GM12891 (cell line): Measurements from ENCODE around the gene MTHFSD.

Source experiments
- DNase-seq: peaks from one replicate; pipeline ENCODE4 v3.0.0; 2011; ENCODE audit warnings: low spot score; ENCODE audit not compliant: insufficient read length
- FAIRE-seq: peaks from 2 replicates; lab custom pipeline; 2011; peaks lifted over from hg19 to GRCh38; lab: Jason Lieb, UNC
- PAX5 ChIP-seq: IDR thresholded peaks from 2 replicates; pipeline ENCODE4 v1.6.1; 2011; ENCODE audit warnings: low read length, moderate library complexity, mild to moderate bottlenecking; ENCODE audit not compliant: insufficient read depth, severe bottlenecking
- POLR2A ChIP-seq: IDR thresholded peaks from 2 replicates; pipeline ENCODE4 v1.6.1; 2011; ENCODE audit warnings: low read depth, low read length, control low read depth
- POLR2AphosphoS5 ChIP-seq: IDR thresholded peaks from 2 replicates; pipeline ENCODE4 v1.6.1; 2011; ENCODE audit warnings: low read depth, low read length, control low read depth
- POU2F2 ChIP-seq: IDR thresholded peaks from 2 replicates; pipeline ENCODE4 v1.6.1; 2011; ENCODE audit warnings: low read depth, mild to moderate bottlenecking, control low read depth, low read length, moderate library complexity
- SPI1 ChIP-seq: IDR thresholded peaks from 2 replicates; pipeline ENCODE4 v1.6.1; 2011; ENCODE audit warnings: low read depth, low read length, control low read depth
- TAF1 ChIP-seq: IDR thresholded peaks from 2 replicates; pipeline ENCODE4 v1.6.1; 2011; ENCODE audit warnings: low read depth, low read length, control low read depth

MTHFSD gene

DNA sequence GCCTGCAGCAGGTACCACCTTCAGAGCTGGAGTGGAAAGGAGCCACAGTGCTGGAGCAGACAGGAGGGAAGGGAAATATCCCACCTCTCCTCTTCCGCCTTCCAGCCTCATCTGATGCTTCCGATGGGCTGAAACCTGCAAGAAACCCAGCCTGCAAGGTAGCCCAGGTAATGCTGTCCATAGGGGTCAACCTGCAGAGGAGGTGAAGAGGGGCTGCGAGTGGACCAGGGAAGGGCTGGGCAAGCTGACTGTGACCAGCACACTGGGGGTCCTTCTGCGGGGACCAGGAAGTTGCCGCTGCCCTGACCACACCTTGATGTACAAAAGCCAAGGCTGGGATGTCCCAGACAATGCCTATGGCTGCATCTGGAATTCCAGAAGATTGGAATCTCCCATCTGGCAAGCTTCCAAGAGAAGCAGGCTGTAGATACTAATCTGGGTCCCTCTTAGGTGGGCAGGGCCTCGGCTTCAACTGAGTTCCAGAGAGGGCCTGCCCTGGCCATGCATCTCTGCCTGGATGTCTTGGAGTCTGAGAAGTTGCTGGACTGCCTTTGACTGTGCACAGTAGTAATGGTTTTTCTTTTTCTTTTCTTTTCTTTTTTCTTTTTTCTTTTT is 29.1 kb upstream of the MTHFSD start:
- no peak for TF ChIP-seq SPI1
- no peak for TF ChIP-seq POLR2AphosphoS5
- no peak for TF ChIP-seq POU2F2
- TF ChIP-seq TAF1: no peak
- no peak for TF ChIP-seq POLR2A
- no peak for TF ChIP-seq PAX5
- FAIRE-seq (no peak), DNase-seq (no peak)

DNA sequence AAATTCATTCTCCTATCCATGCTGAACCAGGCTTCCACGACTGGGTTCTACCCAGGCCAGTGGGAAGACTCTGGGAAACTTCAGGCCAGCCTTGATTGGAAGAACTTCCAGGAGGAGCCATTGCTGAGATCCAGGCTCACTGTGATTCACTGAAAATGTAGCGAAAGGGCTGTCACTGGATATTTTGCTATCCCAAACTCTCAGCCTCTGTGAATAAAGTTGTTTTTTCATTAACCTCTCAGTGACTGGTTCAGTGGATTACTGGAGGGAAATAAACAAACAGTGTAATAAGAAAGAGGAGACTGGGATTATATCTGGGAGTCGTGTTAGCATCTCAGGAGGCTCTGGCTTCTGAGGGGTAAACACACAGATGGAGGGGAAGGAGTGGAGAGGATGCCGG is 26.4 kb upstream of the MTHFSD start:
- TF ChIP-seq POLR2AphosphoS5 (no peak), POU2F2 (no peak), SPI1 (no peak), TAF1 (no peak), PAX5 (no peak), POLR2A (no peak)
- DNase-seq (no peak), FAIRE-seq (no peak)

DNA sequence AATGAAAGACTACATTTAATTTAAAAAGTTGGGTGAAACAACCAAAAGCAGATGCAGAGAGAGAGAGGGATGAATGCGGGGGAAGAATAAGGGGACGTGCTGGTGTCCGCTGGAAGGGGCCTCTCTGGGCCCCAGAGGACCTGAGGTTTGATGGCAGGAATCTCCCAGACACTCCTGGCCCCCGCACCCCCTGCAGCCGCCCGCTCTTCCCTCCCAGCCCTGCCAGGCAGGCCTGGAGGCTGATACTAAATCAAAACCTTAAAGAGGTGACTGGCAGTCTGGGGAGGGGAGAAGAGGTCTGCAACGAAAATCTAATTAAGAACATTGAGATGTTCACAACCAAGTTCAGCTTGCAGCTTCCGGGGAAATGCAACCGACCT is 25.7 kb upstream of the MTHFSD start:
- FAIRE-seq (no peak), DNase-seq (no peak)

GRCh38 chr16:86580063-86580790 is 25.2 kb upstream of the MTHFSD start:
- DNase-seq (no peak), FAIRE-seq (no peak)
- TF ChIP-seq SPI1 (no peak), POU2F2 (no peak), TAF1 (no peak), PAX5 (no peak), POLR2AphosphoS5 (no peak), POLR2A (no peak)

More for the DNA sequence above, 25.7 kb upstream of the MTHFSD start:
- TF ChIP-seq TAF1 (no peak), SPI1 (no peak), PAX5 (no peak), POLR2A (no peak), POU2F2 (no peak), POLR2AphosphoS5 (no peak)

DNA sequence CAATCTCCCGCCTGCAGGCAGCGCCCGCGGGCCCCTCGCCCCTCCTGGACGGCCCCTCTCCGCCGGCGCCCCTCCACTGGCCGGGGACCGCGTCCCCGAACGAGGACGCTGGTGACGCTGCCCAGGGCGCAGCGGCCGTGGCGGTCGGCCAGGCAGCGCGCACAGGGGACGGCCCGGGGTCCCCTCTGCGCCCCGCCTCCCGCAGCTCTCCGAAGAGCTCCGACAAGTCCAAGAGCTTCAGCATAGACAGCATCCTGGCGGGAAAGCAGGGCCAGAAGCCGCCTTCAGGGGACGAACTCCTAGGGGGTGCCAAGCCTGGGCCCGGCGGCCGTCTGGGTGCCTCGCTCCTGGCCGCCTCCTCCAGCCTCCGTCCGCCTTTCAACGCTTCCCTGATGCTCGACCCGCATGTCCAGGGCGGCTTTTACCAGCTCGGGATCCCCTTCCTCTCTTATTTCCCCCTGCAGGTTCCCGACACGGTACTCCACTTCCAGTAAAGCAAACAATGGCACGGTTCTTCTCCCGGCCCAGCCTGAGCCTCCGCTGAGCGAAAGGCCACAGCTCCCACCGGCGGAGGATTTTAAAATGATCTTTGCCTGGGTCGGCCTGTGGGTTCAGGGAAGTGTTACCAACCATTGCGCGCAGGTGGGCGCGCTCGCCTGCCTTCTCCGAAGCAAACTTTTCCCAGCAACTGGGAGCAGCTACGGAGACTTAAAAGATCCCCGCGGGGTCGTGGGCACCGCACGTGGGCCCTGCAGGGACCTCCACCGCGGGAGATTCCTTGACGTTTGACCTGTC is 24.4 kb upstream of the MTHFSD start:
- no peak for FAIRE-seq

GRCh38 chr16:86578611-86579267 is 23.7 kb upstream of the MTHFSD start:
- FAIRE-seq (no peak), DNase-seq (no peak)
- TF ChIP-seq TAF1: no peak
- TF ChIP-seq POU2F2: no peak
- TF ChIP-seq SPI1: no peak
- TF ChIP-seq PAX5: no peak
- no peak for TF ChIP-seq POLR2A

More for the DNA sequence above, 24.4 kb upstream of the MTHFSD start:
- no peak for DNase-seq
- no peak for TF ChIP-seq TAF1
- TF ChIP-seq POLR2A: no peak
- no peak for TF ChIP-seq POLR2AphosphoS5
- TF ChIP-seq PAX5: no peak
- TF ChIP-seq SPI1: no peak
- no peak for TF ChIP-seq POU2F2

GRCh38 chr16:86578061-86578599 is 23.1 kb upstream of the MTHFSD start, which contains the start of gene FOXL1:
TSS of gene FOXL1 (plus strand) at chr16:86578549. CDS start at chr16:86578724, 175 bp downstream.
- TF ChIP-seq POLR2AphosphoS5: no peak
- TF ChIP-seq TAF1: no peak
- no peak for TF ChIP-seq POU2F2
- TF ChIP-seq SPI1: no peak
- no peak for TF ChIP-seq POLR2A
- no peak for TF ChIP-seq PAX5
- FAIRE-seq: no peak
- DNase-seq: no peak

DNA sequence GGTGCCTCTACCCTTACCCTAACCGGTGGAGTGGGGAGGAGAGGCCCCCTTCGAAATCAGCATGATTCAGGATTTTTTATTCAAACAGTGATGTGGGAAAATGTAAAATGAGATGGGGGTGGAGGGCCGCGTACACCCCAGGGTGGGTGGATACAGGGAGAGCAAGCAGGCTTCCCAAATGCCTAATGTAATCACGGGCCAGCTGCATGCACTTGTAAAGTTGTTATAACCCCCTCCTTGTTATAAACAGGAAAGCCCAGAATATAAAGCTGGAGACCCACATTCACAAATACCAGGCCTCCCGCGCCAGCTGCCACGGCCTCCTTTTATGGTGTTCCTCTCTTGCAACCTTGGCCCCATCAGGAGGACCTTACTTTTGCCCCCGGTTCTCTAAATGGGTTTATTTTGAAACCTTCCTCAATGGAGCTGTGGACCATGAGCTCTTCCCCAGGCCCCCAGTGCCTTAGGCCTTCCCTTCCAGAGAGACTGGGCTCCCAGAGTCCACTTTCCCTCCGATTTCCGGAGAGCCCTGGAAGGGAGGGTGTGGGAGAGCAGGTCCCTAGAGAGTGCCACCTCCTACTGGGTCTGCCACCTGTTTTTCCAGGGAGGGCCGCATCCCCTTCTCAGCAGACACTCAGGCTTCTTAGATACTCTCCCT is 22.4 kb upstream of the MTHFSD start:
- FAIRE-seq (no peak), DNase-seq (no peak)
- no peak for TF ChIP-seq POLR2A
- TF ChIP-seq TAF1: no peak
- no peak for TF ChIP-seq POLR2AphosphoS5
- TF ChIP-seq SPI1: no peak
- TF ChIP-seq POU2F2: no peak
- no peak for TF ChIP-seq PAX5
